H9 (cell line): ENCODE data around the gene KIF21A. TPM values are rescaled to one million over a fixed set of nuclear protein-coding genes. Genes with fewer than 3 reads are reported as not detected.

Experiments
- DNase-seq: peaks from one replicate; pipeline ENCODE4 v3.0.0-alpha.2; 2017
- H2AFZ ChIP-seq: one replicate; pipeline ENCODE4 v1.6.1; 2013; ENCODE audit warnings: mild to moderate bottlenecking, low read length, control low read depth, moderate library complexity
- H2AK5ac ChIP-seq: 2 replicates; pipeline ENCODE4 v1.6.1; 2013; ENCODE audit warnings: low read length, control low read depth, mixed read lengths; ENCODE audit not compliant: insufficient read length
- H2BK120ac ChIP-seq: one replicate; pipeline ENCODE4 v1.6.1; 2013; ENCODE audit warnings: low read depth, mild to moderate bottlenecking, low read length, control low read depth, inconsistent platforms; ENCODE audit not compliant: poor library complexity, severe bottlenecking
- H2BK12ac ChIP-seq: 2 replicates; pipeline ENCODE4 v1.6.1; 2013; ENCODE audit warnings: low read length, control low read depth, mixed read lengths, low read depth; ENCODE audit not compliant: insufficient read length
- H2BK15ac ChIP-seq: 2 replicates; pipeline ENCODE4 v1.6.1; 2013; ENCODE audit warnings: low read depth, low read length, control low read depth
- H2BK20ac ChIP-seq: one replicate; pipeline ENCODE4 v1.6.1; 2013; ENCODE audit warnings: low read depth, mild to moderate bottlenecking, low read length, control low read depth, inconsistent platforms; ENCODE audit not compliant: poor library complexity, severe bottlenecking
- H2BK5ac ChIP-seq: 2 replicates; pipeline ENCODE4 v1.6.1; 2013; ENCODE audit warnings: low read length, control low read depth, mixed read lengths; ENCODE audit not compliant: insufficient read length
- H3K14ac ChIP-seq: 2 replicates; pipeline ENCODE4 v1.6.1; 2013; ENCODE audit warnings: low read length, control low read depth; ENCODE audit not compliant: insufficient read depth
- H3K18ac ChIP-seq: 2 replicates; pipeline ENCODE4 v1.6.1; 2013; ENCODE audit warnings: low read depth, mild to moderate bottlenecking, mixed read lengths, low read length, control low read depth; ENCODE audit not compliant: insufficient read length
- H3K23ac ChIP-seq: 2 replicates; pipeline ENCODE4 v1.6.1; 2013; ENCODE audit warnings: low read length, control low read depth, mixed read lengths, low read depth; ENCODE audit not compliant: insufficient read length
- H3K23me2 ChIP-seq: 2 replicates; pipeline ENCODE4 v1.6.1; 2013; ENCODE audit warnings: low read depth, mild to moderate bottlenecking, mixed read lengths, low read length, control low read depth; ENCODE audit not compliant: insufficient read length, poor library complexity, severe bottlenecking
- H3K27ac ChIP-seq: 2 replicates; pipeline ENCODE4 v1.5.1; 2013; ENCODE audit warnings: low read length, control low read depth, mixed read lengths, low read depth; ENCODE audit not compliant: insufficient read length
- H3K27me3 ChIP-seq: 2 replicates; pipeline ENCODE4 v1.6.1; 2013; ENCODE audit warnings: low read length, control low read depth, inconsistent platforms; ENCODE audit not compliant: insufficient read depth
- H3K4ac ChIP-seq: 2 replicates; pipeline ENCODE4 v1.6.1; 2013; ENCODE audit warnings: low read depth, mild to moderate bottlenecking, control low read depth, inconsistent platforms, low read length, moderate library complexity
- H3K4me1 ChIP-seq: 2 replicates; pipeline ENCODE4 v1.6.1; 2013; ENCODE audit warnings: low read length, control low read depth, inconsistent platforms; ENCODE audit not compliant: insufficient read depth
- H3K4me2 ChIP-seq: 2 replicates; pipeline ENCODE4 v1.6.1; 2013; ENCODE audit warnings: low read length, control low read depth, mixed read lengths; ENCODE audit not compliant: insufficient read length, insufficient read depth
- H3K56ac ChIP-seq: 2 replicates; pipeline ENCODE4 v1.6.1; 2013; ENCODE audit warnings: low read depth, mild to moderate bottlenecking, mixed read lengths, low read length, control low read depth; ENCODE audit not compliant: insufficient read length
- H3K79me1 ChIP-seq: 2 replicates; pipeline ENCODE4 v1.6.1; 2013; ENCODE audit warnings: low read depth, mild to moderate bottlenecking, moderate library complexity, low read length, control low read depth, inconsistent platforms; ENCODE audit not compliant: insufficient read depth, poor library complexity, severe bottlenecking
- H3K79me2 ChIP-seq: 2 replicates; pipeline ENCODE4 v1.6.1; 2013; ENCODE audit warnings: low read length, control low read depth, inconsistent platforms; ENCODE audit not compliant: insufficient read depth
- H3K9ac ChIP-seq: 2 replicates; pipeline ENCODE4 v1.6.1; 2013; ENCODE audit warnings: low read length, control low read depth, mixed read lengths; ENCODE audit not compliant: insufficient read length; ENCODE audit errors: extremely low read depth
- H3K9me3 ChIP-seq: one replicate; pipeline ENCODE4 v1.6.1; 2013; ENCODE audit warnings: low read depth, low read length, inconsistent platforms; ENCODE audit not compliant: control insufficient read depth
- H3T11ph ChIP-seq: one replicate; pipeline ENCODE4 v1.6.1; 2013; ENCODE audit warnings: mild to moderate bottlenecking, low read length, control low read depth, inconsistent platforms
- H4K20me1 ChIP-seq: one replicate; pipeline ENCODE4 v1.6.1; 2013; ENCODE audit not compliant: control insufficient read depth, insufficient read length, insufficient read depth
- H4K5ac ChIP-seq: 2 replicates; pipeline ENCODE4 v1.6.1; 2013; ENCODE audit warnings: low read depth, mild to moderate bottlenecking, mixed read lengths, low read length, control low read depth; ENCODE audit not compliant: insufficient read length
- H4K8ac ChIP-seq: replicated peaks from 2 replicates; pipeline ENCODE4 v1.6.1; 2013; ENCODE audit warnings: low read length, control low read depth, mixed read lengths, low read depth; ENCODE audit not compliant: insufficient read length
- H4K91ac ChIP-seq: 2 replicates; pipeline ENCODE4 v1.6.1; 2013; ENCODE audit warnings: low read depth, mild to moderate bottlenecking, moderate library complexity, mixed read lengths, low read length, control low read depth; ENCODE audit not compliant: insufficient read length
- H3K27ac Mint-ChIP-seq, 3 experiments: 2 replicates in 2 of 3; 3 replicates in 1 of 3; pipeline ENCODE4 v1.8.0; 2020 to 2021; ENCODE audit warnings: mixed read lengths in 3 of 3, mild to moderate bottlenecking in 1 of 3, moderate library complexity in 1 of 3
- H3K27me3 Mint-ChIP-seq: 2 replicates; pipeline ENCODE4 v1.8.0; 2021; ENCODE audit warnings: low read depth, mild to moderate bottlenecking, moderate library complexity, mixed read lengths
- H3K36me3 Mint-ChIP-seq, 3 experiments: 2 replicates in 2 of 3; 3 replicates in 1 of 3; pipeline ENCODE4 v1.8.0; 2020 to 2021; ENCODE audit warnings: low read depth in 3 of 3, mixed read lengths in 3 of 3; ENCODE audit not compliant: insufficient read depth in 1 of 3
- H3K4me1 Mint-ChIP-seq, 2 experiments: 2 replicates each; pipeline ENCODE4 v1.8.0; 2020; ENCODE audit warnings: mixed read lengths in 2 of 2
- H3K4me3 Mint-ChIP-seq, 2 experiments: 2 replicates in 1 of 2; 3 replicates in 1 of 2; pipeline ENCODE4 v1.8.0; 2020 to 2021; ENCODE audit warnings: mild to moderate bottlenecking in 2 of 2, mixed read lengths in 2 of 2, moderate library complexity in 1 of 2
- H3K9me3 Mint-ChIP-seq, 2 experiments: 2 replicates in 1 of 2; 3 replicates in 1 of 2; pipeline ENCODE4 v1.8.0; 2020; ENCODE audit warnings: mild to moderate bottlenecking in 2 of 2, mixed read lengths in 2 of 2, moderate library complexity in 1 of 2
- CTCF ChIP-seq: fragments of 200-600 bp; sonication (generic); conservative IDR thresholded peaks from 3 replicates; pipeline ENCODE4 v1.8.0; 2021; ENCODE audit warnings: antibody characterized with exemption, mild to moderate bottlenecking
- WGBS: extraction: QIAGEN DNeasy Blood & Tissue Kit; methylation state at CpG from one replicate; pipeline ENCODE4 v1.1.7; 2013; ENCODE audit warnings: missing lambda C conversion rate, low lambda C conversion rate, mixed read lengths; ENCODE audit not compliant: insufficient read length; ENCODE audit errors: extremely low coverage; 5-methylcytosine and 5-hydroxymethylcytosine counted together
- total RNA-seq: library from RNA; stranded (reverse); gene quantifications from 2 replicates; pipeline ENCODE4 v1.2.1, GENCODE V29; 2021

Gene KIF21A
- total RNA-seq, 1 experiment from 2014 or later: 17.2 TPM

GRCh38 chr12:39359645-39360044 is 83.3 kb downstream of the KIF21A start:
- Mint-ChIP-seq H3K27me3 (no peaks in the 10 kb centered on the region), H3K4me3 (no peak overlapping the region)

More at GRCh38 chr12:39359645-39360044, 83.3 kb downstream of the KIF21A start:
- Histone ChIP-seq H2BK120ac (no peak overlapping the region), H3K27ac (no peak overlapping the region), H2BK12ac (no peak overlapping the region), H2BK20ac (no peak overlapping the region), H2AFZ (no peak overlapping the region), H3K4me2 (no peak overlapping the region), H3K56ac (no peak overlapping the region), H3K27me3 (no peaks in the 10 kb centered on the region), H3K79me1 (no peaks in the 10 kb centered on the region), H3K23ac (no peak overlapping the region), H2BK15ac (no peak overlapping the region), H3T11ph (no peak overlapping the region), H3K4ac (no peak overlapping the region), H3K9ac (no peak overlapping the region), H3K18ac (no peak overlapping the region), H4K5ac (no peak overlapping the region), H3K14ac (no peak overlapping the region), H4K8ac (no peak overlapping the region), H3K4me1 (no peaks in the 10 kb centered on the region), H3K23me2 (no peaks in the 10 kb centered on the region), H4K20me1 (no peaks in the 10 kb centered on the region), H2BK5ac (no peak overlapping the region), H3K9me3 (no peaks in the 10 kb centered on the region), H2AK5ac (no peak overlapping the region), H4K91ac (no peak overlapping the region), H3K79me2 (no peaks in the 10 kb centered on the region)
- WGBS: no CpG with 5 or more reads among the region's 2 CpGs
- H3K36me3 Mint-ChIP-seq: peaks cover 22 to 33% (median 30%) of the 10 kb centered on the region in 3 experiments; a peak in 6 of 7 replicates
- no peaks in the 10 kb centered on the region; a peak in 1 of 5 replicates for H3K9me3 Mint-ChIP-seq
- no peaks in the 10 kb centered on the region for H3K4me1 Mint-ChIP-seq
- TF ChIP-seq CTCF: no peak
- DNase-seq: no peak
- no peak overlapping the region for H3K27ac Mint-ChIP-seq
